Thyroid gland (tissue), 4 donors: ENCODE results near the gene MAML3. TPM values are rescaled to one million over a fixed set of nuclear protein-coding genes. Genes with fewer than 3 reads are reported as not detected.

ENCODE experiments used
- DNase-seq, 2 donors: peaks; one replicate each; pipeline ENCODE4 v3.0.0-alpha.2; 2019
- H3K27ac ChIP-seq, 3 donors: fragments of 200-600 bp; sonication (generic); 1 replicate in 2 of 3; 2 replicates in 1 of 3; pipeline ENCODE4 v1.5.1; 2016 to 2019; ENCODE audit warnings: mild to moderate bottlenecking in 1 of 3, moderate library complexity in 1 of 3
- H3K27me3 ChIP-seq: fragments of 200-600 bp; sonication (generic); one replicate; pipeline ENCODE4 v1.5.1; 2019
- H3K36me3 ChIP-seq, 2 donors: fragments of 200-600 bp; sonication (generic); one replicate each; pipeline ENCODE4 v1.5.1; 2016 to 2019
- H3K4me1 ChIP-seq, 2 donors: fragments of 200-600 bp; sonication (generic); one replicate each; pipeline ENCODE4 v1.5.1; 2017 to 2019
- H3K4me3 ChIP-seq, 3 donors: fragments of 200-600 bp; sonication (generic); replicated peaks in 1 of 3; 1 replicate in 2 of 3; 2 replicates in 1 of 3; pipeline ENCODE4 v1.5.1; 2016; ENCODE audit warnings: mild to moderate bottlenecking in 1 of 3
- H3K9me3 ChIP-seq: fragments of 200-600 bp; sonication (generic); one replicate; pipeline ENCODE4 v1.5.1; 2017
- CTCF ChIP-seq, 6 experiments: fragments of 200-600 bp in 3 of 6; fragments of 450-650 bp in 3 of 6; sonication (generic) in 3 of 6; IDR thresholded peaks; one replicate each; pipeline ENCODE4 v1.5.1; 2016 to 2019; ENCODE audit warnings: antibody characterized with exemption in 6 of 6, mild to moderate bottlenecking in 2 of 6, inconsistent platforms in 1 of 6, moderate library complexity in 1 of 6
- POLR2A ChIP-seq, 2 donors: fragments of 450-650 bp; IDR thresholded peaks; one replicate each; pipeline ENCODE4 v1.6.1; 2017; ENCODE audit warnings: antibody characterized with exemption in 2 of 2, mild to moderate bottlenecking in 2 of 2, moderate library complexity in 1 of 2
- WGBS, 2 donors: methylation state at CpG; one replicate each; pipeline ENCODE4 v1.1.5; 2017; 5-methylcytosine and 5-hydroxymethylcytosine counted together
- intact Hi-C: fragments of 100-400 bp; cut with DNase I; formaldehyde crosslinking; loops from one replicate; pipeline ENCODE4 v1.15.1; 2023
- total RNA-seq, 4 donors: library from RNA; depleted of rRNA; stranded (reverse); fragments of >200 nt; gene quantifications; one replicate each; pipeline ENCODE4 v1.2.3, GENCODE V29; 2016

MAML3 gene
- total RNA-seq, 4 donors from 2014 or later, result 5.7 to 14.1 (median 11.4) TPM

- Histone ChIP-seq H3K36me3 (no peaks in the 10 kb centered on the region), H3K9me3 (no peaks in the 10 kb centered on the region), H3K4me3 (no peak overlapping the region), H3K4me1 (peaks cover 34 to 49% of the 10 kb centered on the region in 2 donors), H3K27ac (no peak overlapping the region), H3K27me3 (no peaks in the 10 kb centered on the region)
- DNase-seq, result no peak
- intact Hi-C loops, result no loop called here
- TF ChIP-seq CTCF (IDR thresholded peaks at IDR 0.05) (no peak), POLR2A (IDR thresholded peaks at IDR 0.05) (no peak)
- WGBS, 2 donors, result 56 to 71% methylated on average over 1 of the region's 1 CpG
Observed at GRCh38 chr4:139916041-139916440, 237.9 kb downstream of the MAML3 start.

- 48 to 72% methylated on average over 2 of the region's 2 CpGs for WGBS, 2 donors
- Histone ChIP-seq H3K27ac (no peak overlapping the region), H3K4me3 (no peak overlapping the region), H3K27me3 (no peaks in the 10 kb centered on the region), H3K36me3 (no peaks in the 10 kb centered on the region), H3K9me3 (no peaks in the 10 kb centered on the region), H3K4me1 (peaks cover 24 to 39% of the 10 kb centered on the region in 2 donors)
- TF ChIP-seq CTCF (IDR thresholded peaks at IDR 0.05), result no peak
- no peak for TF ChIP-seq POLR2A (IDR thresholded peaks at IDR 0.05)
- DNase-seq, result no peak
- intact Hi-C loops, result no loop called here
Observed at GRCh38 chr4:139915037-139915436, 238.9 kb downstream of the MAML3 start.

GRCh38 chr4:139913995-139914598 is 239.9 kb downstream of the MAML3 start:
- Histone ChIP-seq H3K4me1 (peaks cover 20 to 30% of the 10 kb centered on the region in 2 donors), H3K36me3 (no peaks in the 10 kb centered on the region), H3K27me3 (no peaks in the 10 kb centered on the region), H3K4me3 (no peak overlapping the region), H3K9me3 (no peaks in the 10 kb centered on the region), H3K27ac (no peak overlapping the region)
- WGBS, 2 donors, result 63 to 72% methylated on average over 5 of the region's 5 CpGs
- no peak for TF ChIP-seq POLR2A (IDR thresholded peaks at IDR 0.05)
- TF ChIP-seq CTCF (IDR thresholded peaks at IDR 0.05), result no peak
- DNase-seq, result no peak
- intact Hi-C loops, result no loop called here

GRCh38 chr4:139913398-139913990 is 240.5 kb downstream of the MAML3 start:
- H3K4me1 ChIP-seq, result peaks cover 20 to 24% of the 10 kb centered on the region in 2 donors
- intact Hi-C loops, result no loop called here
- WGBS, 2 donors, result 50 to 57% methylated on average over 8 of the region's 8 CpGs

More at GRCh38 chr4:139913398-139913990, 240.5 kb downstream of the MAML3 start:
- TF ChIP-seq POLR2A (IDR thresholded peaks at IDR 0.05), result no peak
- no peak for TF ChIP-seq CTCF (IDR thresholded peaks at IDR 0.05)
- H3K27ac ChIP-seq, result no peak overlapping the region
- no peak overlapping the region for H3K4me3 ChIP-seq
- H3K27me3 ChIP-seq, result no peaks in the 10 kb centered on the region
- H3K36me3 ChIP-seq, result no peaks in the 10 kb centered on the region
- no peak for DNase-seq
- H3K9me3 ChIP-seq, result no peaks in the 10 kb centered on the region
